Aorta (tissue), 5 donors: Measurements from ENCODE around the gene H19. TPM values are rescaled to one million over a fixed set of nuclear protein-coding genes. Genes with fewer than 3 reads are reported as not detected.

Experiments
- ATAC-seq: fragments of 200-7000 bp; cut with Tn5 transposase; one replicate; pipeline ENCODE4 v1.9.1; 2022; ENCODE audit warnings: moderate library complexity; ENCODE audit not compliant: low FRiP score
- DNase-seq, 2 donors: peaks; one replicate each; pipeline ENCODE4 v3.0.0-alpha.2; 2020
- H3K27ac ChIP-seq, 2 donors: one replicate each; pipeline ENCODE4 v1.5.1; 2013; ENCODE audit warnings: low read length in 2 of 2, mild to moderate bottlenecking in 2 of 2, moderate library complexity in 2 of 2, control low read depth in 1 of 2, inconsistent platforms in 1 of 2, low read depth in 1 of 2
- H3K27me3 ChIP-seq, 2 donors: one replicate each; pipeline ENCODE4 v1.6.1; 2013; ENCODE audit warnings: control low read depth in 1 of 2, low read length in 1 of 2, mild to moderate bottlenecking in 1 of 2, moderate library complexity in 1 of 2; ENCODE audit not compliant: insufficient read depth in 2 of 2, control insufficient read depth in 1 of 2
- H3K36me3 ChIP-seq, 2 donors: one replicate each; pipeline ENCODE4 v1.6.1; 2013; ENCODE audit warnings: control low read depth in 1 of 2, low read length in 1 of 2, mild to moderate bottlenecking in 1 of 2; ENCODE audit not compliant: insufficient read depth in 2 of 2, control insufficient read depth in 1 of 2
- H3K4me1 ChIP-seq, 2 donors: one replicate each; pipeline ENCODE4 v1.6.1; 2013; ENCODE audit warnings: low read length in 2 of 2, control low read depth in 1 of 2, mild to moderate bottlenecking in 1 of 2, moderate library complexity in 1 of 2; ENCODE audit not compliant: insufficient read depth in 2 of 2, control insufficient read depth in 1 of 2
- H3K4me3 ChIP-seq, 2 donors: one replicate each; pipeline ENCODE4 v1.5.1; 2013; ENCODE audit warnings: low read length in 2 of 2, control low read depth in 1 of 2, mild to moderate bottlenecking in 1 of 2
- H3K9me3 ChIP-seq: one replicate; pipeline ENCODE4 v1.6.1; 2013; ENCODE audit warnings: mild to moderate bottlenecking, low read length; ENCODE audit not compliant: control insufficient read depth
- WGBS, 2 donors: extraction: QIAGEN DNeasy Blood & Tissue Kit; methylation state at CpG; one replicate each; pipeline ENCODE4 v1.1.7; 2013; 5-methylcytosine and 5-hydroxymethylcytosine counted together
- intact Hi-C, 2 donors: fragments of 100-400 bp; cut with DNase I; formaldehyde crosslinking; loops; one replicate each; pipeline versions ENCODE4 v1.14.2 to v1.15.0; 2022
- polyA plus RNA-seq, 2 donors: library from polyadenylated mRNA; stranded (reverse); fragments of 200-250 nt; gene quantifications; one replicate each; pipeline ENCODE4 v1.2.3, GENCODE V29; 2013
- total RNA-seq, 2 donors: library from RNA; stranded (reverse); fragmentation: NEBNext Ultra II Directional; extraction: Animal tissue kit (Norgen Biotek cat#: 25700); gene quantifications; one replicate each; pipeline ENCODE4 v1.2.1, GENCODE V29; 2021
- donor health status: healthy with polysubstance abuse.
- donor health status: Bipolar disorder and iron deficiency.
- donor health status: DM: no; HTN: no; CAD: no.
- donor health status: DM: no; HTN: no; CAD: no.
- donor health status: DM: yes; HTN: yes; CAD: no.

Gene H19
- total and polyA plus RNA-seq, 4 donors, result 4.5 to 1,787 (median 168) TPM

- Histone ChIP-seq H3K27me3 (no peaks in the 10 kb centered on the region), H3K9me3 (no peaks in the 10 kb centered on the region), H3K4me3 (no peak overlapping the region), H3K36me3 (no peaks in the 10 kb centered on the region), H3K27ac (no peak overlapping the region), H3K4me1 (no peaks in the 10 kb centered on the region)
- WGBS, 2 donors, result no CpG with 5 or more reads among the region's 13 CpGs
- ATAC-seq, result no peak
- no peak for DNase-seq
- intact Hi-C loops, result no loop called here
These were observed 22.5 kb downstream of the H19 start for GRCh38 chr11:1975185-1975584.

- WGBS, 2 donors, result 85 to 100% methylated on average over 1 to 12 of the region's 15 CpGs
- intact Hi-C loops, result no loop called here
- ATAC-seq, result no peak
- peak in 1 of 2 donors; percentile 20 for DNase-seq
- Histone ChIP-seq H3K27me3 (no peaks in the 10 kb centered on the region), H3K4me1 (no peaks in the 10 kb centered on the region), H3K9me3 (no peaks in the 10 kb centered on the region), H3K4me3 (no peak overlapping the region), H3K36me3 (no peaks in the 10 kb centered on the region), H3K27ac (no peak overlapping the region)
These were observed 26.7 kb downstream of the H19 start for GRCh38 chr11:1970956-1971355.

GRCh38 chr11:1969776-1970175, 27.9 kb downstream of the H19 start:
- intact Hi-C loops, result no loop called here
- H3K27me3 ChIP-seq, result no peaks in the 10 kb centered on the region
- ATAC-seq (no peak), DNase-seq (no peak)
- H3K27ac ChIP-seq, result no peak overlapping the region
- no peak overlapping the region for H3K4me3 ChIP-seq
- WGBS, 2 donors, result no CpG with 5 or more reads among the region's 23 CpGs
- H3K4me1 ChIP-seq, result no peaks in the 10 kb centered on the region
- H3K36me3 ChIP-seq, result no peaks in the 10 kb centered on the region
- H3K9me3 ChIP-seq, result no peaks in the 10 kb centered on the region

GRCh38 chr11:1969035-1969434, 28.6 kb downstream of the H19 start:
- Histone ChIP-seq H3K27me3 (no peaks in the 10 kb centered on the region), H3K36me3 (no peaks in the 10 kb centered on the region), H3K27ac (no peak overlapping the region), H3K4me3 (no peak overlapping the region), H3K4me1 (no peaks in the 10 kb centered on the region), H3K9me3 (no peaks in the 10 kb centered on the region)
- ATAC-seq, result no peak
- no peak for DNase-seq
- intact Hi-C loops, result no loop called here
- no CpG with 5 or more reads among the region's 21 CpGs for WGBS, 2 donors

DNA sequence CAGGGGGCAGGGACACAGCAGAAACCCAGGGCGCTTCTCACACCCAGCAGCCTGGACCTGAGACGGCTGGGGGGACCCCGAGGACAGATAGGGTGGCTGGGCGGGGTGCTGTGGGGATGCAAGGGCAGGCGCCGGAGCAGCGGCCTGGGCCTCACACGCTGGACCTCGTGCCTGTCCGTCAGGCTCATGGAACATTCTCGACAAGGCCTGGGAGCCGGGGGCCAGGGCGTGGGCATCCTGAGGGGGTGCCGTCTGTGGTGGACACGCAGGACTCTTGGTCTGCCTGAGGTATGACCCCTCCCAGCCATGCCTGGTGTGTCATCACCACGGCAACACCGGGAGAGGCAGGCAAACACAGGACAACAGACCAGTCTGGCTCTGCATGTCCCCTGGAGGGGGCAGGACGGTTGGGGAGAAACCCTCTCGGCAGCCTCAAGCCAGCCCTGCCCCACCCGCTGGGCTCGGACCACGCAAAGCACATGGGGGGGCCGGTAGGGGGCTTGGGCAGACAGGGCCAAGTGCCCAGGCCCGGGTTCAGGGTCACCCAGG, 29.1 kb downstream of the H19 start:
- H3K9me3 ChIP-seq, result no peaks in the 10 kb centered on the region
- no peak overlapping the region for H3K4me3 ChIP-seq
- intact Hi-C loops, result no loop called here
- 82% methylated on average over 9 of the region's 24 CpGs; no CpG with 5 or more reads in 1 of the 2 donors for WGBS, 2 donors
- no peak overlapping the region for H3K27ac ChIP-seq
- no peaks in the 10 kb centered on the region for H3K4me1 ChIP-seq
- no peak for DNase-seq
- no peaks in the 10 kb centered on the region for H3K27me3 ChIP-seq
- no peaks in the 10 kb centered on the region for H3K36me3 ChIP-seq
- ATAC-seq, result no peak

GRCh38 chr11:1967641-1968225, 29.9 kb downstream of the H19 start:
- Histone ChIP-seq H3K36me3 (no peaks in the 10 kb centered on the region), H3K27me3 (no peaks in the 10 kb centered on the region), H3K27ac (no peak overlapping the region), H3K4me1 (no peaks in the 10 kb centered on the region), H3K9me3 (no peaks in the 10 kb centered on the region), H3K4me3 (no peak overlapping the region)
- ATAC-seq (no peak), DNase-seq (no peak)
- intact Hi-C loops, result no loop called here
- WGBS, 2 donors, result 50% methylated on average over 8 of the region's 21 CpGs; no CpG with 5 or more reads in 1 of the 2 donors

DNA sequence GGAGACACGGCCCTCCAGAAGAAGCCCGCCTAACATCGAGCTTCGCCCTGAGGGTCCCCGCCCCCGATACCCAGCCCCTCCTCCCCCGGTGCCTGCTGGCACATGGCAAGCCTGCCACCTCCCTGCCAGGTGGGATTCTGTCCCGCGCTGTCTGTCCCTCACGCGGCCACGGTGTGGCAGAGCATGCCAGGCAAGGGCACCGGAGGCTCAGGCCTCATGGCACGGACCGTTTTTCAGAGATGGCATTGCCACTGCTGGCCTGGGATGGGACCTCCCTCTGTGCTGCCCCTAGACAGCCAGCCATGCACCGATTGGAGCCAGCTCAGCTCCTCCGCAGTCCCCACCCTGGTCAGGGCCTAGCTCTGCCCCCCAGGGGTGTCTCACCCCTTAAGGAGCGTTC, 31.1 kb downstream of the H19 start:
- 84% methylated on average over 8 of the region's 18 CpGs; no CpG with 5 or more reads in 1 of the 2 donors for WGBS, 2 donors
- Histone ChIP-seq H3K36me3 (no peaks in the 10 kb centered on the region), H3K9me3 (no peaks in the 10 kb centered on the region), H3K4me1 (no peaks in the 10 kb centered on the region), H3K27ac (no peak overlapping the region), H3K27me3 (no peaks in the 10 kb centered on the region), H3K4me3 (no peak overlapping the region)
- peak in 1 of 2 donors; percentile 39 for DNase-seq
- ATAC-seq, result no peak
- intact Hi-C loops, result no loop called here

DNA sequence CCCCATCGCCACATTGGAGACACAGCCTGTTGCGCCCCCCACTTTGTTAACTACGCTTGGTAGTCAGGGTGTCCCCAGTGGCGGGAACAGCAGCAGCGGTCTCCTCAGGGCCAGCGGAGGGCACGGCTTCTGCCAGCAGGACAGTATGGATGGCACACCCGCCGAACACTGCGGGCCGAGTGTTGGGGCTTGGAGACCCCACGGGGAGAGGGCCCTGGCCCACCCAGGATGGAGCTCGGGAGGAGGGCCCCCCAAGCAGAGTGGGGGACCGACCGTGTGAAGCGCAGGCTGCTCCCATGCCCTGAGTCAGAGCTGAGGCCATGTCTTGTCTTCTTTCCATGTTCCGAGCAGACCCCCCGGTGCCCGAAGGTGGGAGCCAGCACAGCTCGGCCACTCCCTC, 32.7 kb downstream of the H19 start:
- Histone ChIP-seq H3K4me1 (no peaks in the 10 kb centered on the region), H3K27me3 (no peaks in the 10 kb centered on the region), H3K4me3 (no peak overlapping the region), H3K27ac (no peak overlapping the region), H3K36me3 (no peaks in the 10 kb centered on the region), H3K9me3 (no peaks in the 10 kb centered on the region)
- intact Hi-C loops, result no loop called here
- DNase-seq, result peak in 1 of 2 donors; percentile 3
- WGBS, 2 donors, result 98% methylated on average over 6 of the region's 20 CpGs; no CpG with 5 or more reads in 1 of the 2 donors
- ATAC-seq, result no peak

GRCh38 chr11:1964348-1964747, 33.3 kb downstream of the H19 start:
- Histone ChIP-seq H3K36me3 (no peaks in the 10 kb centered on the region), H3K9me3 (no peaks in the 10 kb centered on the region), H3K4me3 (no peak overlapping the region), H3K4me1 (no peaks in the 10 kb centered on the region), H3K27me3 (no peaks in the 10 kb centered on the region), H3K27ac (no peak overlapping the region)
- DNase-seq (no peak), ATAC-seq (no peak)
- intact Hi-C loops, result no loop called here
- WGBS, 2 donors, result no CpG with 5 or more reads among the region's 17 CpGs
